ENCODE measurements around the gene RPL10.

Gene RPL10

GRCh38 chrX:154362085-154362742 is 36.0 kb upstream of the RPL10 start:
- no peak for TF ChIP-seq CTCF (IDR thresholded peaks at IDR 0.05; ENCODE audit: low read length, missing control alignments)
- no peak overlapping the region for H3K4me3 ChIP-seq (replicated peaks; ENCODE audit: low read depth, low read length)
- DNase-seq (ENCODE audit: low read depth), result no peak

- H3K4me3 ChIP-seq (replicated peaks; ENCODE audit: low read depth, low read length), result no peak overlapping the region
- TF ChIP-seq CTCF (IDR thresholded peaks at IDR 0.05; ENCODE audit: low read length, missing control alignments), result no peak
- DNase-seq (ENCODE audit: low read depth), result no peak
These were observed 34.3 kb upstream of the RPL10 start for GRCh38 chrX:154363706-154364439.

- no peak for TF ChIP-seq CTCF (IDR thresholded peaks at IDR 0.05; ENCODE audit: low read length, missing control alignments)
- DNase-seq (ENCODE audit: low read depth), result no peak
- no peak overlapping the region for H3K4me3 ChIP-seq (replicated peaks; ENCODE audit: low read depth, low read length)
These were observed 33.1 kb upstream of the RPL10 start for GRCh38 chrX:154365052-154365600.

- TF ChIP-seq CTCF (IDR thresholded peaks at IDR 0.05; ENCODE audit: low read length, missing control alignments), result no peak
- DNase-seq (ENCODE audit: low read depth), result no peak
- H3K4me3 ChIP-seq (replicated peaks; ENCODE audit: low read depth, low read length), result no peak overlapping the region
These were observed 32.0 kb upstream of the RPL10 start for GRCh38 chrX:154365997-154366665.

- no peak for TF ChIP-seq CTCF (IDR thresholded peaks at IDR 0.05; ENCODE audit: low read length, missing control alignments)
- no peak for DNase-seq (ENCODE audit: low read depth)
- no peak overlapping the region for H3K4me3 ChIP-seq (replicated peaks; ENCODE audit: low read depth, low read length)
These were observed 31.5 kb upstream of the RPL10 start for GRCh38 chrX:154366666-154367055.

GRCh38 chrX:154367474-154368308 is 30.5 kb upstream of the RPL10 start:
- H3K4me3 ChIP-seq (replicated peaks; ENCODE audit: low read depth, low read length), result peak overlapping the region; percentile 79
- no peak for DNase-seq (ENCODE audit: low read depth)
- TF ChIP-seq CTCF (IDR thresholded peaks at IDR 0.05; ENCODE audit: low read length, missing control alignments), result no peak

Measured in fibroblast of pulmonary artery (primary cell).